ENCODE results near the gene GRM4.

Gene GRM4

DNA sequence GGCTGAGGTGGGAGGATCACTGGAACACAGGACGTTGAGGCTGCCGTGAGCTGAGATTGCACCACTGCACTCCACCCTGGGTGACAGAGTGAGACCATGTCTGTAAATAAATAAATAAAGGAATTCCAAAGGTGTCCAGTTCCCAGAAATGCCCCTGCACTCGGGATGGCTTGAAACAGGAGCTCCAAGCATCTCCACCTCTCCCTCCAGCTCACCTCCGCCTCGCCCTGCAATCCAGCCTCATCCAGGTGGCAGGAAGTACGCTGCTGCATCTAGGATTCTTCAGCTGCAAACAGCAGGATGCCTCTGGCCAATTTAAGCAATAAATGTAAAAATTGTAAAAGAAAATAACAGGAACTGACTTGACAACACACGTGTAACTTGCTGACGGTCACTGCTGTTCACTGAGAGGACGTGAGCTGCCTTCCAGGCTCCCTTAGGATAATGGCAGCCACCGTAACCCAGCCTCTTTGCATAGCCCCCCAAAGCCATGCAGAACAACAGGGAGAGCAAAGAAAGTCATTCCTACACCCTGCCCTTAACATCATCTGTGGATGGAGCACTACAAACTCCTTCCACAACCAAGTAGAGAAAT lies 11.4 kb upstream of the GRM4 start:
- no peak overlapping the region for H3K27ac ChIP-seq (ENCODE audit: insufficient read depth, low read length, poor library complexity, severe bottlenecking)
- DNase-seq, result no peak

DNA sequence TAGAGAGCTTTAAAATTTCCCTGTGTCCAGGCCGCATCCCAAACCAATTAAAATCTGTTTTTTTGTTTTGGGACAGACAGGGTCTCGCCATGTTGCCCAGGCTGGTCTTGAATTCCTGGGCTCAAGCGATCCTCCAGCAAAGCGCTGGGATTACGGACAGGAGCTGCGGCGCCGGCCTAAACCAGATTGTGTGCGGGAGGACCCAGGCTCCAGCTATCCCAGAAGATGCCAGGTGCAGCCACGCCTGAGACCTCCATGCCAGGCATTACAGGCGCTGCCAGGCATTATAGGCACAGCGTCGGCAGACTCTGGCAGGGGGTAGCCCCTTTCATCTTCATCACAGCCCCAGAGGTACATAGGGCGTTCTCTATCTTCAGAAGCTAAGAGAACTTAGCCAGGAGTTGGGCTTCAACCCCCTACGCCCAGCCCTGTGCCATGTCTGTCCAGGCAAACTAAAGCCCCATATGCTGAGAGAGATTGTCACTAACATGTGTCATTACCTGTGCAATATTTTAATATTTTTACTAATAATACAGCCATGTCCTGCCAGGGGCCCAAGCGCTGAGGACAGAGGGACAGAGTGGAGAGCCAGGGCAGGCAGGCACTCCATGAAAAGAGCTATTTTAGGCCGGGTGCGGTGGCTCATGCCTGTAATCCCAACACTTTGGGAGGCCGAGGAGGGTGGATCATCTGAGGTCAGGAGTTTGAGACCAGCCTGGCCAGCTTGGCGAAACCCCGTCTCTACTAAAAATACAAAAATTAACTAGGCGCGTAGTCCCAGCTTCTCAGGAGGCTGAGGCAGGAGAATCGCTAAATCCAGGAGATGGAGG lies 9.8 kb upstream of the GRM4 start:
- no peak for DNase-seq
- Histone ChIP-seq H3K9me3 (ENCODE audit: control insufficient read depth, low read length) (no peaks in the 10 kb centered on the region), H3K36me3 (ENCODE audit: control insufficient read depth, insufficient read depth, low read length) (no peaks in the 10 kb centered on the region), H3K27ac (ENCODE audit: insufficient read depth, low read length, poor library complexity, severe bottlenecking) (no peak overlapping the region), H3K4me3 (ENCODE audit: insufficient read depth, low read depth, low read length, poor library complexity, severe bottlenecking) (no peak overlapping the region), H3K4me1 (ENCODE audit: control insufficient read depth, insufficient read depth, low read length, poor library complexity, severe bottlenecking) (peaks cover 8% of the 10 kb centered on the region), H3K27me3 (replicated peaks; ENCODE audit: control insufficient read depth, insufficient read depth, low read length, poor library complexity, severe bottlenecking) (peaks cover 22% of the 10 kb centered on the region)

More for the DNA sequence above, 11.4 kb upstream of the GRM4 start:
- Histone ChIP-seq H3K36me3 (ENCODE audit: control insufficient read depth, insufficient read depth, low read length) (no peaks in the 10 kb centered on the region), H3K4me1 (ENCODE audit: control insufficient read depth, insufficient read depth, low read length, poor library complexity, severe bottlenecking) (peaks cover 8% of the 10 kb centered on the region), H3K4me3 (ENCODE audit: insufficient read depth, low read depth, low read length, poor library complexity, severe bottlenecking) (no peak overlapping the region), H3K27me3 (replicated peaks; ENCODE audit: control insufficient read depth, insufficient read depth, low read length, poor library complexity, severe bottlenecking) (peaks cover 14% of the 10 kb centered on the region), H3K9me3 (ENCODE audit: control insufficient read depth, low read length) (no peaks in the 10 kb centered on the region)

DNA sequence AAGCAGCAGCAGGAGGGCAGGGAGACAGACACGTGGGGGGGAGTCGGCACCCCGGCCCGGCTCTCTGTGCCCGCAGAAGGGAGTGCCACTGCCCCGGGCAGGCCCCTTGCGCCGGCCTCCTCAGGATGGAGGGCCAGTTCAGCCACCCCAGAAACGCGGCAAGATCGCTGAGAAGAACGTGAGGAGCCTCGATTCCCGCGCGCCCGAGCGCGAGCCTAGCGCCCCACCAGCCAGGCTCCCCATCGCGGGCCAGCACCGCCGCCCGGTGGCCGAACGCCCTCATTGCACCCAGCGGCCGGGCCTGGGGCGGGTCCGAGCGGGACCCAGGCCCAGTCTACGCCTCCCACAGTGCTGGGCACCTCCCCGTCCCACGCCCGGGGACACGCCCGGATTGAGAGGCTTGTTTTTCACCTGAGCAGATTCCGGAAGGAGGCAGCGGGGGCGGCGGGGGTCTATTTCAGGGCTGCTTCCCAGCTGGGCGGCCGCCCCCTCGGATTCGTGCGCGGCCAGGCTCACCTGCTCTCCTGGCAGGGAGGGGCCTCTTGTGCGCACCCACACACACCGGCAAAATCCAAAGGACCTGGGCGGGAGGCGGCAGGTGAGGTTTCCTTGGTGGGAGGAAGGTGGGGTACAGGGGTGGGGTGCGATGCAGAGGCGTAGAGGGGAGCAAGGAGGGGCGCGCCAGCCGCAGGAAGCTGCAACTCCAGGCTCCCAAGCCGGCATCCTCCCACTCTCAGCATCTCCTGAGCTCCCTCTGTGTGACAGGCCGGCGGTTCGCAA lies 9.0 kb upstream of the GRM4 start:
- Histone ChIP-seq H3K27me3 (replicated peaks; ENCODE audit: control insufficient read depth, insufficient read depth, low read length, poor library complexity, severe bottlenecking) (peaks cover 27% of the 10 kb centered on the region), H3K9me3 (ENCODE audit: control insufficient read depth, low read length) (no peaks in the 10 kb centered on the region), H3K27ac (ENCODE audit: insufficient read depth, low read length, poor library complexity, severe bottlenecking) (no peak overlapping the region), H3K36me3 (ENCODE audit: control insufficient read depth, insufficient read depth, low read length) (no peaks in the 10 kb centered on the region), H3K4me3 (ENCODE audit: insufficient read depth, low read depth, low read length, poor library complexity, severe bottlenecking) (peak overlapping the region; percentile 2), H3K4me1 (ENCODE audit: control insufficient read depth, insufficient read depth, low read length, poor library complexity, severe bottlenecking) (peaks cover 8% of the 10 kb centered on the region)
- peak; percentile 27 to 38 (median 32) for DNase-seq

DNA sequence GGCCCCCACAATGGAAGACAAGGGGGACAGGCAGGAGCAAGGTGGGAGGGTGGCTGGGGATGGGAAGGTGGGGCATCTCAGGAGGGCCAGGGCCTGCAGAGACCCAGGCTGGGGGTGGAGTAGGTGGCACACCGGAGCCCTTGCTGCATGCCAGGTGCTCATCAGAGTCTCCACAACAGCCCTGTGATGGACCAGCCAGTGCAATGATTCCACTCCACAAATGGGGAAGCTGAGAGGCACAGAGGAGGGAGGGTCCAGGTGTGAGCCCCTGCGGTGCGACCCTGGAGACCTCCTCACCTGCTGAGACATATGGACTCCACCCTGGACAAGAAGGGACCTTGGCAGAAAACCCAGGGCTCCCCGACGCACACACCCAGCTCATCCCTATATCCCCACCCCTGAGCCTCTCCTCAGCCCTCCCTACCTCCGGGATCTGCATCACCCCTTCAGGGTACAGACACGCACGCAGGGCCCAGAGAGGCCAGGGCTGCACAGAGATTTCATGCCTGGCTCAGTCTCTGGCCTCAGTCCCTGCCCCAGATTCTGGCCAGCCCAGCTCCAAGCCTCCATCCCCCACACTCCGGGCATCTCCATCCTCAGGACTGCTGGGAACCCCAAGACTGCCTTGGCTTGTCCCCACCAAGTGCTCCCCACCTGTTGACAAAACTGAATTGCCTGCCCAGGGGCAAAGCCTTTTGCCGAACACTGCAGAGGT lies 7.1 kb upstream of the GRM4 start:
- Histone ChIP-seq H3K27me3 (replicated peaks; ENCODE audit: control insufficient read depth, insufficient read depth, low read length, poor library complexity, severe bottlenecking) (peaks cover 29% of the 10 kb centered on the region), H3K9me3 (ENCODE audit: control insufficient read depth, low read length) (no peaks in the 10 kb centered on the region)
- DNase-seq, result no peak

DNA sequence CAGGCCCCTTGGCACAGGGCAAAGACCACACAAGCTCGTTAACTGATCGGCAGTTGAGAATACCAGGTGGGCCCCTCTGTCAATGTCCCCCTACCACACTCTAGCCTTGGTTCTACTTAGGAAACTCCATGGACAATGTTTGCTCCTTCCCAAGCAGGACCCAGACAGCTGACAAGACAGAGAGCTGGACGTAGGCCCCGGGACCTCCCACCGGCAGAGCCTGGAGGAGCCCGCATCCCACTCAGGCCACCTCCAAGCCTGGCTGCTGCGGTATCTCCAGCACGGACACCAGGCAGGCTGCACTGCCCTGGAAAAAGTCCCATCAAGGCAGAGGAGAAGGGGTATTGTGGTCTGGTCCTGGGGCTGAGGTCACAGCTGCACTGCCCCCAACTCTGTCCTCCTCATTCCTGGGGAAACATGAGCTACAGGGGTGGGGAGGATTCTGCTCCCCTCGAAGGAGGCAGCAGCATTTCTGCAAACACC lies 6.2 kb upstream of the GRM4 start:
- no peak overlapping the region for H3K27ac ChIP-seq (ENCODE audit: insufficient read depth, low read length, poor library complexity, severe bottlenecking)
- H3K4me3 ChIP-seq (ENCODE audit: insufficient read depth, low read depth, low read length, poor library complexity, severe bottlenecking), result no peak overlapping the region
- H3K4me1 ChIP-seq (ENCODE audit: control insufficient read depth, insufficient read depth, low read length, poor library complexity, severe bottlenecking), result peaks cover 8% of the 10 kb centered on the region
- peaks cover 29% of the 10 kb centered on the region for H3K27me3 ChIP-seq (replicated peaks; ENCODE audit: control insufficient read depth, insufficient read depth, low read length, poor library complexity, severe bottlenecking)
- DNase-seq, result no peak
- H3K9me3 ChIP-seq (ENCODE audit: control insufficient read depth, low read length), result no peaks in the 10 kb centered on the region
- no peaks in the 10 kb centered on the region for H3K36me3 ChIP-seq (ENCODE audit: control insufficient read depth, insufficient read depth, low read length)

More for the DNA sequence above, 7.1 kb upstream of the GRM4 start:
- no peak overlapping the region for H3K27ac ChIP-seq (ENCODE audit: insufficient read depth, low read length, poor library complexity, severe bottlenecking)
- peaks cover 8% of the 10 kb centered on the region for H3K4me1 ChIP-seq (ENCODE audit: control insufficient read depth, insufficient read depth, low read length, poor library complexity, severe bottlenecking)
- no peaks in the 10 kb centered on the region for H3K36me3 ChIP-seq (ENCODE audit: control insufficient read depth, insufficient read depth, low read length)
- no peak overlapping the region for H3K4me3 ChIP-seq (ENCODE audit: insufficient read depth, low read depth, low read length, poor library complexity, severe bottlenecking)

DNA sequence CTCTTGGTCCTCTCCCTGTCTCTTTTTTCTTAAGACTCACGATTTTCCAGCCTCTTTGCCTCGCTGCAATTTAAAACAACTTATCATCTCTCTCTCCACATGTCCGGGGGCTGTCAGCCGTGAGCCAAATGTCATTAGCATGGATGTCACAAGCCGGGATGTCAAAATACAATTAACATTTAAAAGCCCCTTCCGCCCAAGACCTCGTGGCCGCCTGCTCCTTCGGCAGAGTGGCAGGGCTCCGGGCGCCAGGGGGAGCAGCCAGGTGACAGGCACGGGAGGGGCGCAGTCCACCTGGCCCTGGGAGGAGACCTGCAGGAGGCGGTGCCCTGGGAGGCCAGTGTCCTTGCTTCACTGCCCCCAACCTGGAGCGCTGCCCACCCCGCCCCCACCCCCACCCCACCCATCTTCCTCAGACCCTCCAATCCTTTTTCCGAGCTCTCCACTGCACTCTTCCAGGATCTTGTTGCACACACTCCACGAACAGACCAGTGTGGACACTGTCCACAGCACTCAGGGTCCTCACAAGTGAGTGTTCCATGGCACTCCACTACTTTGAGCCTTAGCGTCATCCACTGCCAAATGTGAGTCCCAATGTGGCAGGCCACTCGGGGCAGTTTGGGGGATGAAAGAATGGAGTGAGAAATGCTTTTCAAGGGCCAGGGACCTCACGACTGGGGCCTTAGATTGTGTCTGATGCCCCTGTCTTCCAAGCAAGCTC lies 5.6 kb upstream of the GRM4 start:
- Histone ChIP-seq H3K27ac (ENCODE audit: insufficient read depth, low read length, poor library complexity, severe bottlenecking) (no peak overlapping the region), H3K4me1 (ENCODE audit: control insufficient read depth, insufficient read depth, low read length, poor library complexity, severe bottlenecking) (peaks cover 8% of the 10 kb centered on the region), H3K9me3 (ENCODE audit: control insufficient read depth, low read length) (no peaks in the 10 kb centered on the region), H3K27me3 (replicated peaks; ENCODE audit: control insufficient read depth, insufficient read depth, low read length, poor library complexity, severe bottlenecking) (peaks cover 29% of the 10 kb centered on the region), H3K36me3 (ENCODE audit: control insufficient read depth, insufficient read depth, low read length) (no peaks in the 10 kb centered on the region), H3K4me3 (ENCODE audit: insufficient read depth, low read depth, low read length, poor library complexity, severe bottlenecking) (no peak overlapping the region)
- no peak for DNase-seq

DNA sequence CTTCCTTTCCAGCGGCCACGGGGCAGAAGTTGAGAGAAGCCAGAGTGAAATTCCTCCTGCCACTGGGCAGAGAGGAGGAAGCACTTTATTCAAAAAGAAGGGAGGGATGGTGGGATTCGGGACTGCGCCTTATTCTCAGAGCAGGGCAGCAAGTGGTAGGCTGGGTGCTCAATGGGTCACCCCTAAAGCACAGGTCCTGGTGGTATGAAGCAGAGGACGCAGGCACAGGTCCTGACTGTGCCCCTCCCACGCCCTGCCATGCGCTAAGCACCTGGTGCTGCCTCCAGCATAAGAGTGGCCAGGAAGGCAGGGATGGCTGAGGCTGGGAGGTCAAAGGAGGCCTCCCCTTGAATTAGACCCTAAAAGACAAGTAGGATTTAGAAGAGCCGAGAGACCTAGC lies 4.9 kb upstream of the GRM4 start:
- no peak for DNase-seq
- no peaks in the 10 kb centered on the region for H3K36me3 ChIP-seq (ENCODE audit: control insufficient read depth, insufficient read depth, low read length)
- H3K27ac ChIP-seq (ENCODE audit: insufficient read depth, low read length, poor library complexity, severe bottlenecking), result no peak overlapping the region
- H3K27me3 ChIP-seq (replicated peaks; ENCODE audit: control insufficient read depth, insufficient read depth, low read length, poor library complexity, severe bottlenecking), result peaks cover 32% of the 10 kb centered on the region
- H3K4me3 ChIP-seq (ENCODE audit: insufficient read depth, low read depth, low read length, poor library complexity, severe bottlenecking), result no peak overlapping the region
- peaks cover 8% of the 10 kb centered on the region for H3K4me1 ChIP-seq (ENCODE audit: control insufficient read depth, insufficient read depth, low read length, poor library complexity, severe bottlenecking)
- H3K9me3 ChIP-seq (ENCODE audit: control insufficient read depth, low read length), result no peaks in the 10 kb centered on the region

DNA sequence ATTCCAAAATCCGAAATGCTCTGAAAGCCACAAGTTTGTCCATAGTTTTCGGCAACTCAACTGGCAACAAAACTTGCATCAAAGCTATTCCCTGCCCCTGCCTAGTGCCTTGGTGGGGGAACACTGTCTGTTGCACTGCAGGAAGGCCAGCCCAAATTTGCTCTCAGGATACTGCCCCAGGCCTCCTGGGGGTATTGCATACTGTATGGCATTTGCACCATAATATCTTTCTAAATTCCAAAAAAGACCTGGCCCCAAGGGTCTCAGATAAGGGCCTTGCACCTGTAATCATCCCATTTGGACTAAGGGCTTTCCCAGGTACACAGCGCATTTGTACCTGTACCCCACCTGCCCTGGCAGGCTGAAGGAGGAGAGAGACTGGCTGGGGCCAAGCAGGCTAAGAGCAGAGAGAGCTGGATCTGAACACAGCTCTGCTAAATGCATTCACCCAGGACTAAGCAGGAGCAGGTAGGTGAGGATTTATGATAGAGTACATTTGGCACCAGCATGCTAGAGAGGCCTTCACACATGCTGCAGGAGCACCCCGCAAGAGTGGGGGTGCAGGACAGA lies 4.0 kb upstream of the GRM4 start:
- Histone ChIP-seq H3K4me3 (ENCODE audit: insufficient read depth, low read depth, low read length, poor library complexity, severe bottlenecking) (no peak overlapping the region), H3K4me1 (ENCODE audit: control insufficient read depth, insufficient read depth, low read length, poor library complexity, severe bottlenecking) (peaks cover 8% of the 10 kb centered on the region), H3K27ac (ENCODE audit: insufficient read depth, low read length, poor library complexity, severe bottlenecking) (no peak overlapping the region), H3K9me3 (ENCODE audit: control insufficient read depth, low read length) (no peaks in the 10 kb centered on the region), H3K36me3 (ENCODE audit: control insufficient read depth, insufficient read depth, low read length) (no peaks in the 10 kb centered on the region), H3K27me3 (replicated peaks; ENCODE audit: control insufficient read depth, insufficient read depth, low read length, poor library complexity, severe bottlenecking) (peaks cover 30% of the 10 kb centered on the region)
- no peak for DNase-seq

DNA sequence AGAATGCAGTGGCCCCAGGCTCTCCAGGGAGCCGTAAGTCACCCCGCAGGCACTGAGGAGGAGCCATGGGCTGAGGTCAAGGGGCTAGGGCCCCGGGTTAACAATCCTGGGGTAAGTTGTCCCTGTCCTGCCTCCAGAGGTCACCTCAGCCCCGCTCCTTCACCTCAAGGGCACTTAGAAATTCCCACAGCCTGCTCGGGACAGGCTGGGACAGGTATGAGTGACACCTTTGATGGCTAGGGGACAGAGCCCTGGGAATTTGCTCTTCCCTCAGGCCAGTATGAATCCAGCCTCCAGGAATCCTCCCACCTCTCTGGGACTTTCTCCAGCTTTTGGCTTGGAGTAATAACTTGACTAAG lies 3.5 kb upstream of the GRM4 start:
- H3K27me3 ChIP-seq (replicated peaks; ENCODE audit: control insufficient read depth, insufficient read depth, low read length, poor library complexity, severe bottlenecking), result peaks cover 29% of the 10 kb centered on the region
- no peaks in the 10 kb centered on the region for H3K36me3 ChIP-seq (ENCODE audit: control insufficient read depth, insufficient read depth, low read length)
- H3K4me3 ChIP-seq (ENCODE audit: insufficient read depth, low read depth, low read length, poor library complexity, severe bottlenecking), result no peak overlapping the region
- H3K27ac ChIP-seq (ENCODE audit: insufficient read depth, low read length, poor library complexity, severe bottlenecking), result no peak overlapping the region
- no peaks in the 10 kb centered on the region for H3K9me3 ChIP-seq (ENCODE audit: control insufficient read depth, low read length)
- no peak for DNase-seq
- H3K4me1 ChIP-seq (ENCODE audit: control insufficient read depth, insufficient read depth, low read length, poor library complexity, severe bottlenecking), result peaks cover 9% of the 10 kb centered on the region
